HG02981 (cell line): Measurements from ENCODE around the gene RBM22.
"Not testable (repeated sequence)": the region's sequence is repeated elsewhere in the genome, so short reads cannot be mapped to it uniquely, and the experiment has no call there.

Experiments used
- ATAC-seq: cut with Tn5 transposase; IDR thresholded peaks from one replicate; pipeline ENCODE4 v1.9.1; 2021; ENCODE audit warnings: mild to moderate bottlenecking, moderate library complexity; ENCODE audit not compliant: unreplicated experiment

Gene RBM22

DNA sequence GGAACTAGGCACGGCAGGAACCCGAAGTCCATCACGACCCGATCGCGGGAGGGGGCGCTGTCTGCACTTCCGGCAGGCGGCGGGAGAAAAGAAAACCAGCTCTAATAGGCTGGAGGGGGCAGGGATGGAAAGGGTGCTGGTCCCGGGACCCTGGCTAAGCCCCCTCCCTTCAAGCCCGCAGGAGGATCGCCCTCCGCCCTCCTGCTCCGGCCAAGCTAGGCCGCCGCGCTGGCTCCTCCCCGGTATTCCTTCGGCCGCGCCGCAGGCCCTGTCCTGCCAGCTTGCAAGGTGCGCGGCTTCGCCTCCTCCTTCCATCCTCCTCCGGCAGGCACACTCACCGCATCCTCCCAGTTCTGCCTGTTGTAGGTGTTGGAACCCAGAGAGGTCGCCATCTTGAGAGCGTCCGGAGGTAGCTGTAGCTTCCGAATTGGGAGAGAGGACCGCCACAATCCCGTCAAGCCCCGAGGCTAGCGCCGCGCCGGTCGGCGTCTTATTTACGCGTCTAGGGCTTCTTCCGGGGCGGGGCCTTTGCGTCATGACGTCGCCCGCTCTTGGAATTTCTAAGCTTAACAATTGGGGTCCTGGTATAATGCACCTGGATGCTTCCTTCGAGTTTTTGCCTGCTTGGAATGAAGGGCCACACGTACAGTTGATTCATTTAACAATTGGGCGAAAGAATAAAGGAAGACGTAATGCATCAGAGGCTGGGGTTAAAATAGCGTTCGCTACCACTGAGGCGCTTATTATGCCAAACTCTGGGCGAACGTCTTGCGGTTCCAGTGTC, at the start of gene RBM22:
RBM22 (minus strand) TSS at position 469 of the 784 bp plus-strand sequence; CDS start at position 392, 77 bp downstream.
- ATAC-seq = peak; percentile 95

DNA sequence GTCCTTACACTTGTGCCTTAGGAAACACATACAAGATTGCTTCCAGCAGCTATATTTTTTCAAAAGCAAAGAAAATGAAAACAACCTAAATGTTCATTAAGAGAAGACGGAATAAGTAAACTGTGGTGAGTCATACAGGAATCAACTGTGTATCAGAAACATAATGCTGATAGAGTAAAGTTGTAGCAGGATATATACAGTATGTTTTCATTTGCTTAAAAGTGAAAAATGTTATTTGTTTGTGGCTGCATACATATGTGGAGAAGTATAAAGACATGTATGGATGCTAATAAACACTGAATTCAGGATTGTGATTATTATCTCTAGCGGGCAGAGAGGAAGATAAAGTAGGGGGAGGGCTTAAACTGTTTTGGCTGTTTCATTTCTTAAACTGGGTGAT, 49.6 kb upstream of the RBM22 start:
- no peak for ATAC-seq

DNA sequence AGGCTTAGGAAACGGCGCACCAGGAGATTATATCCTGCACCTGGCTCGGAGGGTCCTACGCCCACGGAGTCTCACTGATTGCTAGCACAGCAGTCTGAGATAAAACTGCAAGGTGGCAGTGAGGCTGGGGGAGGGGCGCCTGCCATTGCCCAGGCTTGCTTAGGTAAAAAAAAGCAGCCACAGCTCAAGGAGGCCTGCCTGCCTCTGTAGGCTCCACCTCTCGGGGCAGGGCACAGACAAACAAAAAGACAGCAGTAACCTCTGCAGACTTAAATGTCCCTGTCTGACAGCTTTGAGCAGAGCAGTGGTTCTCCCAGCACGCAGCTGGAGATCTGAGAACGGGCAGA, 42.3 kb upstream of the RBM22 start:
- ATAC-seq = not testable (repeated sequence)

DNA sequence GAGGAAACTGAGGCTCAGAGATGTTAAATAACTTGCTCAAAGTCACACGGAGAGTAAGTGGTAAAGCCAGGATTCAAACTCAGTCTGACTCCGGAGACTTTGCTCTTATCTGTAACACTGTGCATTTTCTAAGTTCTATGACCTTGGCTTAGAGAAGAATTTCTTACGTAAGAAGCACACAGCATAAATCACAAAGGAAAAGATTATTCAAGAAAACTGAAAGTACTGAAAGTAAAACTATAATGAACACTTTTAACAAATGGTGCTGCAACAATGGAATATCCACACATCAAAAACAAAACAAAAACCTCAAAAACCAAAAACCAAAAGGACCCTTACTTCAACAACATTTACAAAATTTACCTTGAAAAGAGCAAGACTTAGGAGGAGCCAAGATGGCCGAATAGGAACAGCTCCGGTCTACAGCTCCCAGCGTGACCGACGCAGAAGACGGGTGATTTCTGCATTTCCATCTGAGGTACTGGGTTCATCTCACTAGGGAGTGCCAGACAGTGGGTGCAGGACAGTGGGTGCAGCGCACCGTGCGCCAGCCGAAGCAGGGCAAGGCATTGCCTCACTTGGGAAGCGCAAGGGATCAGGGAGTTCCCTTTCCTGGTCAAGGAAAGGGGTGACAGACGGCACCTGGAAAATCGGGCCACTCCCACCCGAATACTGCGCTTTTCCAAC, 41.7 kb upstream of the RBM22 start:
- ATAC-seq = not testable (repeated sequence)

DNA sequence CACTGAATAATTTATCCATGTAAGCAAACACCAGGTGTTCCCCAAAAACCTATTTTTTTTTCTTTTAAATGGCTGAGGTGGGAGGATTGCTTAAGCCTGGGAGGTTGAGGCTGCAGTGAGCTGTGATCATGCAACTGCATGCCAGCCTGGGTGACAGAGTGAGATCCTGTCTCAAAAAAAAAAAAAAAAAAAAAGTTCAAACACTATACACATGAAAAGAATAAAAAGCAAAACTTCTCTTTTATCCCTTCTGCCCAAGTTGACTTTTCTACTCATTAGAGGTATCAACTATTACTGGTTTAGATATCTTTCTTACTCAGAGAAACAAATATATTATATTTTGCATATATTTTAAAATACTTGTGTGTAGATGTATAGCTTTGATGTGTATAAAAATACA, 40.1 kb upstream of the RBM22 start:
- ATAC-seq = no peak

DNA sequence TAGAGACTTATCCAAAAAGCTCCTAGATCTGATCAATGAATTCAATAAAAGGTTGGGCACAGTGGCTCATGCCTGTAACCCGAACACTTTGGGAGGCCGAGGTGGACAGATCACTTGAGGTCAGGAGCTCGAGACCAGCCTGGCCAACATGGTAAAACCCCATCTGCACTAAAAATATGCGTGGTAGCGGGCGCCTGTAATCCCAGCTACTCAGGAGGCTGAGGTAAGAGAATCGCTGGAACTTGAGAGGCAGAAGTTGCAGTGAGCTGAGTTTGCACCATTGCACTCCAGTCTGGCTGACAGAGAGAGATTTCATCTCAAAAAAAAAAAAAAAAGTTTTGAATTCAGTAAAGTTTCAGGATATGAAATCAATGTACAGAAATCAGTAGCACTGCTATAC, 38.0 kb upstream of the RBM22 start:
- ATAC-seq = no peak

DNA sequence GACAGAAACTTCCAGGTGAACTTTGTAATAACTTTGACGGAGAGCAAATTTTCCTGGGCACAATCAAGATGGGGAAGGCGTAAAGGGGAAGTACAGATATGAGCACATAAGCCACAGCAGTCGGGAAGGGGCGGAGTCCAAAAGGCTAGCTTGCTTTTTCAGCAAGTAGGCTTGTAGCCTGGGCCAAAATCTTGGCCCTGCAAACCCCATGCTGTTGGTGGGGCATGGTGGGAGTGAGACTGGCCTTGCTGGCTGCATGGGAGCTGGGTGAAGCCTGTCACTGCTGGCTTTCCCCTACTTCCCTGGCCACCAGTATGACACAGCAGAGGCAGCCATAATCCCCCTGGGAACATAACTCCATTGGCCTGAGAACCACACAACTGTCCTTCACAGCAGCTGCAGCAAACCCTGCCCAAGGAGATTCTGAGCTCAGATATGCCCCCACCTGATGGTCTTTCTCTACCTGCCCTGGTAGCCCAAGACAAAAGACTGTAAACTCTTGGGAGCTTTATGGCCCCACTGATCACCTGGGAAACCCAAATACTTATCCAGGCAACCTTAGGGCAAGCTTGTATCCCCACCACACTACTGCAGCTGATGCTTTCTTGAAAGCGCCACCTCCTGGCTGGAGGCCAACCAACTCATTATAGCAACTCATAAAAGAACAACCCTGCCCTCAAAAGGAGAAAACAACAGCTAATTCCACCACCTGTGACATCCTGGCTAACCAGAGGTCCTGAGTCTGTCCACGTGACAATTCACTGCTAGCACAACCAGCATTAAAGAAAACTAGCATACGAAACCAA, 33.9 kb upstream of the RBM22 start:
- no peak for ATAC-seq

DNA sequence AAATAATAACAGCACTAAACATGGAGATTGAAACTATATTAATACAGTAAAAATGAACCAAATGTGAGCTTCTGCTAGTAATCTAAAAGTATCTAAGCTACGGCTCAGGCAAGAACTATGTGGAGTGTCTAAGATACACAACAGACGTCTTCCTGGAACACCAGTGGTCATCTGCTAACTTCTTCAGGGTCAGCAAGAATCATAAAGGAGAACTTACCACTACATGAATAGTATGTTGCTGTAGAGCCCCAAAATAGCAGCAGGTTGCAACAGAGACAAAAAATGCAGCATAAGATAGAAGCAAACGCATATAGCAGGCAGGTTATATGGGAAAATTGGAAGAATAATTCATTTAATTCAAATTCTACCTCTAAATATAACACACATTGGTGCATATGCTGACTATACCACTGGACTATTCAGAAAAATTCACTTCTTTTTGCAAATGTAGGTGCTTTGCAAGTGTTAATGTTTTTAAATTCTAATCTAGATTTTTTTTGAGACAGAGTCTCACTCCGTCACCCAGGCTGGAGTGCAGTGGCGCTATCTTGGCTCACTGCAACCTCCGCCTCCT, 30.9 kb upstream of the RBM22 start:
- no peak for ATAC-seq

DNA sequence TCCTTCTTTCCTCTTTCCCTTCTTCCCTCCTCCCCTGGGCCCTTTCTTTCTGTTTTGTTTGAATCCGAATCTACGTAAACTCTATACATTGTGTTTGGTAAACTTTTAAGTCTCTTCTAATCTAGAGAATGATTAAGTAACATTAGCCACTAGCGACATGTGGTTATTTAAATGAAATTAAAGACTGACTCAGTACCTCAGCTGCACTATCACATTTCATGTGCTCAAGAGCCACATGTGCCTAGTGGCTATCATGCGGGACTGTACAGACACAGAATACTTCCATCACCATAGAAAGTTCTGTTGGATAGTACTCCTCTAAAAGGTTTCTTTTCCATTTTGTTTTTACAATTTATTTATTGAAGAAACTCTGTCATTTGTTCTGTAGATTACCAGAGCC, 29.0 kb upstream of the RBM22 start:
- no peak for ATAC-seq

DNA sequence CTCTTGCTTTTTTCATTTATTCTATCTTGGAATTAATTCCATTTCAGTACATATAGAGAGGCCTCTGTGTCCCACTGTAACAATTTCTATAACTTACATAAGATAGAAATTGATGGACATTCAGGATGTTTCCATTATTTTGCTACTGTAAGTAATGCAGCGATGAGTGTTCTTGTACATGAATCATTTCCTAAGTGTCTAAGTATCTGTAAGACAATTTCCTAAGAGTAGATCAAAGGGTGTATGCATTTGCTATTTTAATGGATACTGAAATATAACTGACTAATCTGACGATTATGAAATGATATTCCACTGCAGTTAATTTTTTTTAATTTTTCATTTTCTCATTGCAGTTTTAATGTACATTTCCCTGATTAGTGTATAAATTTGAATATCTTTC, 23.0 kb upstream of the RBM22 start:
- no peak for ATAC-seq

DNA sequence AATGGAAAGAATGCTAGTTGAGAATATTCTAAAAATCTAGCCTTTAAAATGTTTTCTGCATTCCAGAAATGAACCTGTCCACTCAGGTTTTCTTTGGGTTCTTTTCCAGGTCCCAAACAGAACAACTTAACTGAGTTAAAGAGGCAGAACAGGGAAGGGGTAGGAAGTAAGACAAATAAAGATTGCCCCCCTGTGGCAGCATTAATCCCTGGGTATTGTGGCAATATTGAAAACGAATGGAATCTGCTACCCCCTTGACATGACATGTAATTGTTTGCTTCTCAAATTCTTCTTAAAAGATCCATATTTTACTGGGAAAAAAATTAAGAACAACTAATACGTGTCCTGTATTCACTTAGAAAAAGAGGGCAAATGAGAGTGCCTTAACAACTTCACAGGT, 9.3 kb upstream of the RBM22 start:
- no peak for ATAC-seq

DNA sequence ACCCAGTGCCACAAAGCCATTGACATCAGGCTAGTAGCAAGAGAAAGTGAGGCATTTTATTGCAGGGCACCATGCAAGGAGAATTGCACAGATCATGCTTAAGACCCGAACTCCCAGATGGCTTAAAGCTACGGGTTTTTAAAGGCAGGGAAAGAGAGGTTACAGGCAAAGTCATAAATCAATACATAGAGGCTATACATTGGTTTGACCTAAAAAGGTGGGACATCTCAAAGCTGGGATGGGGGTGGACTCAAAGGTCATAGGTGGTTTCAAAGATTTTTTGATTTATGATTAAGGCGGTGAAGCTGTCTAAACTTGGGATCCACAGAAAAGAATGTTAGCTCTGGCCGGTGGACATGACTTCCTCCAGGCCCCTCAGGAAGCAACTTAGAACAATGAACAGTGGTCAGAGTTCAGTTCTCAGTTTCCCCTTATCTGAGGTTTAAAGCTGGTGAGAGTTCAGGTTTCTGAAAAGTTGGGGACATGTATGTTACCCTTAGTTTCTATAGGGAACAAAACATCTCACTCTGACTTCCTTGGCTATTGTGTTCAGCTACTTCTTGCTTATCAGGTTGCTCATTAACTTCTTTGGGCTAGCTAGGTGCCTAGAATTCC, 6.0 kb upstream of the RBM22 start:
- ATAC-seq = no peak

DNA sequence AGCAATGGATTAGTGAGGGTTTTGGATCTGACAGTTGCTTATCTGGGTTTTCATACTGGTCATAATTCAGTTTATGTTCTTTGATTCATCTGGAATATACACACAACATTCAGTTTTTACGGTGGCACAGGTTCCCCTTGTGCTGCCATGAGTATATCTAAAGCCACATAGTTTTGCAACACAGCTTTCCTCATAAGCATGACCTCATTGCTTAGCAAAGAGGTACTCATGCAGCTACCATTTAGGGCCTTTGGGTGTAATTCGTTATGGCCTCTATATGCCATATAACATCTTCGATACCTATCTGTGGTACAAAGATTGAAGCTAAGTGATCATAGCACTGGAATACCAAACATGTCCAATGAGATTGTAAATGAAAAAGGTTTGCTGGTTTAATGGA, 2.9 kb upstream of the RBM22 start:
- ATAC-seq = no peak

DNA sequence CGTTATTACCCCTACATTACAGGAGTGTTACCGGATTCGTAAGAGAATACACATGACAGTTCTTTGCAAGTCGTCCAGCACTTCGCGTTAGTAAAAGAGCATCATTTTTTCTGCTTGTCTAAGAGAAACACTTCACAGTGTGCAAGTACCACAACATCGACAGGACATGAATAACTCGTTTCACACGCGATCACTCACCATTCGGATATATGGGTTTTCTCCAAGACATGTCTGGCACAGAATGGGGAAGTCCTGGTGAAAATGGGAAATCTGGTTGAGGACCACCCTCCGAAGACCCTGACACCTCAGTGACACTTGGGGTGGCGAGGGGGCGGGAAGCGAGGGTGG, 642 bp downstream of the RBM22 start:
- no peak for ATAC-seq

DNA sequence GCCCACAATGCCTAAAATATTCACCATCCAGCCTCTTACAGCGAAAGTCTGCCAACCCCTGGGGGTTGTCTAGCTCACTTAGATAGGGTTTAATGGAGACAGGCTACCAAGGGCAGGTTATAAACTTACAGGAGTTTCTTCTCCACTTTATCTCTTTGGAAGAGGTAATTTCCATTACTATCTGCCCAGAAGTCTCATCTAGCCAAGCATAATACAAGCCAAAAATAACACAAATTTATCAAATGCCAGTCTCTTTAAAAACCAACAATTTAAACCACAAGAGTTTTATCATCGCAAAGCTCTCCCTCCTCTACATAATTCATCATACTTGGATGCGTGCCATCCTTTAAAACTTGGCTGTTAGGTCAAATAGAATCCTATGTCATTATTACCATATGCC, 6.2 kb downstream of the RBM22 start:
- ATAC-seq = no peak

DNA sequence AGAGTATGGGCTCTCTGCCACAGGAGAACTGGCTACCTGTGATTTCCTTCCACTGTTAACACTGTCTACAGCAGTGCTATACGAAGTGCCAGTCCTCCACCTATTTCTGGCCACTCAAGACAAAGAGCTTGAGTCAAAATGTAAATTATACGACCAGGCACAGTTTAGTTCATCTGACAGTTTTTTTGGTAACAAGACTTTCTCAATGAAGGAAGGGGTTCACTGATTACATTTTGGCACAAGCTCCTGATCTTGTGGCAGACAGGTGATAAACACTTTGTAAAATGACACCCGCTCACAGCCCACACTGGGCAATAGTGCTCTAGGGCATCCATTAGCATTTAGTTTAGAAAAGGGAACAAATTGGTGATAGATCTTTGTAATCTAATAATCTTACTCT, 8.6 kb downstream of the RBM22 start:
- no peak for ATAC-seq

DNA sequence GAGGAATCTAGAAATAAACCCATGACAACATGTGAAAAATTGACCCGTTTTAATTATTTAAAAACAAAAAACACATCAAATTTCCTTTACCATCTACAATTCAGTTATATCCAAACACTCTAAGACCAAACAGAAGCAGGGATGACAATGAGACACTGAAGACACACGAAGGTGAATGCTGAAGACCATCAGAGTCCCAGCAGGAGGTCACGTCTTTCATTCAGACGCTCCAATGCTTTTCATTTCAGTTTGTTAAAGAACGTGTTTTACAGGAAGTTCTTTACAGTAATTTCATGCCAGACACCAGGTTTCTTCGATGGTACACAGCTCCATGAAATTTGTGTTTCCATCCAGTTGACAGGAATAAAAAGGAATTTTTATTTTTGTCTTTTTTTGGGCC, 10.1 kb downstream of the RBM22 start:
- no peak for ATAC-seq

DNA sequence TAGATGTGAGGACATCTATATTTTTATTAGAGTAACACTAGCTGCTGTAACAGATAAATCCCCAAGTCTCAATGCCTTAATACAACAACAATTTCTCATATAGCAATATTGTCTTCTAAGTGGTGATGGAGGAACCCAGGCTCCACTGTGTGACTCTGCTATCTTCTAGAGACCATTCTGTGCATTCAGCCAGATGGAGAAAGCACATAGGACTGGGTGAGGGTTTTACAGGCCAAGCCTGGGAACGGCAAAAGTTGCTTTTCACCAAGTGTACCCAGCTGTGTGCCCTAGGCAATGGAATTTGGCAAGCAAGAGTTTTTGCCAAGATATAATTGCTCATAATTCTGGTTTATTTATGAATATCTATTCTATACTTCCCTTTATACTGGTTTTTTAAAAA, 11.7 kb downstream of the RBM22 start:
- no peak for ATAC-seq

DNA sequence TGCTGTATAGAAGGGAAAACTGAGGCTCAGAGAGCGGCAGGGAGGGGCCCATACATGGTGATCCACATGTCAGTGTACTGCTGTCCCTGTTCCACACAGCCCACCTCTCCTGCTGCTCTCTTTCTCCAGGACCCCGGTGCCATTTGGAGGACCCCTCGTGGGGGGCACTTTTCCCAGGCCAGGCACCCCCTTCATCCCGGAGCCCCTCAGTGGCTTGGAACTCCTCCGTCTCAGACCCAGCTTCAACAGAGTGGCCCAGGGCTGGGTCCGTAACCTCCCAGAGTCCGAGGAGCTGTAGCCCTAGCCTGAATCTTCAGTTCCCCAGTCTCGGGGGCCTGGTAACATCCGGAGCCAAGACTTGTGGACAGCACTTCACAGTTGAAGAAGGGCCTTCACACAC, 24.3 kb downstream of the RBM22 start:
- no peak for ATAC-seq

DNA sequence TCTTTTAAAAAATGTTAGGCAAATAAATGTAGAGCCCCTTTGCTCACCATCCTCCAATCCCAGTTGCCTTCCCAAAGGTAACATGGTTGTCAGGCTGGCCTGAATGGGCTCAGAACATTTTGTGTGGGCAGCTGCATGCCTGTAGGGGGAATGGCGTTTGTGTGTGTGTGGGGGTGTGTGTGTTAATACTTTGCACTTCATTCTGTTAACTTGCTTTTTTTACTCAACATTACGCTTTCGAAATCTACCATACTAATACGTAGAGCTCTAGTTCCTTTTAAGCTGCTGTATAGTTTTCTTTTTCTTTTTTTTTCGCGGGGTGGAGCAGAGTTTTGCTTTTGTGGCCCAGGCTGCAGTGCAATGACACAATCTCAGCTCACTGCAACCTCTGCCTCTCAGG, 25.8 kb downstream of the RBM22 start:
- no peak for ATAC-seq

DNA sequence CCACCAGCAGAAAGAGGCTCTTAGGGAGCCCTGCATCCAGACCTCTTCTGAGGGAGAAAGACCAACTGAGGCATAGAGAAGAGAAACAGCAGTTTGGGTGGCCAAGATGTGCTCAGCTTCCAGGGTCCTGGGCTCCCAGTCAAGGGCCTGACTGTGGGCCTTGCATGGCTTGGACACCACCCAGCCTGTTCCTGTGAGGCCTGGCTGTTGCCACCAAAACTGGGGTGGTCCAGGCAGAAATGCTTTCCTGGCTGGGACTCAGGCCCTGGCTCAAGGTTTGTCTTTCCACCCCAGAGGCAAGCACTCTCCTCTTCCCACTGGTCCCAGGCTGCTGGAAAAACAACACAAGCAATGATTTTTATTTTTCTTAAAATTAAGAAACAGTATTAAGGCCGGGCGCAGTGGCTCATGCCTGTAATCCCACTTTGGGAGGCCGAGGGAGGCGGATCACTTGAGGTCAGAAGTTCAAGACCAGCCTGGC, 26.5 kb downstream of the RBM22 start:
- no peak for ATAC-seq
